HG02884 (cell line): Measurements from ENCODE around the gene IL12RB2.
A peak's percentile ranks its signal among the peaks of the same experiment; 100 is the strongest.
"Not testable (repeated sequence)": the region's sequence is repeated elsewhere in the genome, so short reads cannot be mapped to it uniquely, and the experiment has no call there.

Experiments
- ATAC-seq: cut with Tn5 transposase; IDR thresholded peaks from one replicate; pipeline ENCODE4 v1.9.1; 2021; ENCODE audit warnings: mild to moderate bottlenecking, moderate library complexity; ENCODE audit not compliant: unreplicated experiment

The IL12RB2 gene

DNA sequence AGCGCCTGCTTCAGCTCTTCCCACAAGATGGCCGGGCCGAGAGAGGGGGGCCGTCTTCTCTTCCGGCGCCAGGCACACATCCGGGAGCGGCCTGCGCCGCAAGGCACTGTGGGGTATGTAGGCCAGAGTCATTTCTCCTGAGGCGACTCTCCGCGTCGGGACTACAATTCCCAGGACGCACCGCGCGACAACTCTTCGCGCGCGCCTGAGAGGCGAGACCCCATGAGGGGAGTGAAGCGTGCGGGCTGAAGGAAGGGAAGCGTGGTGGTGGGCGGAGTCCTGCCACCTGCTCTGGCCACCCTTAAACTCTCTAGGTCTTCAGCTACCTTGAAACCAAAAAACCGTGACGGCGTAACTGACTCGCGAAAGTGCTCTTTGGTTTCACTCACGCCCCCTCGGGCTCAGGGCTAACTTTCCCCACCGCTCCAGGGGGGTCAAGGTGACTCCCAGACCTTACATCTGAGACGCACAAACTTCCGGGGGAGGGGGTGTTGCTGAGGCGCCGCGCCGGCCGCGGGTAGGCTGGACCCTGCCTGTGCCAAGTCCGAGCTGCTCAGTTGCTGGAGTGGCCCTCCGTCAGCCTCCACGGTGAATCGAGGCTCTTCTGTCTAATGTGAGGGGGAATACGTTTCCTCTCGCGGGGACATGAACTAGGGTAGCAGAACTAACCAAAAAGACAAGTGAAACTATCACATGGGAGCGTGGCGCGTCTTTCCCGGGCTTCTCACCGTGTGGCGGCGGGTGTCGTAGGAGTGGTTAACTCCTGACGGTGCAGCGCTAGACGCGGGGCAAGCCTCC is 122.9 kb downstream of the IL12RB2 start, which contains the start of gene SERBP1:
SERBP1 (minus strand) TSS at position 45 of the 798 bp plus-strand sequence. CDS start 102 bp downstream, outside the sequence.
- ATAC-seq, result peak; percentile 87

DNA sequence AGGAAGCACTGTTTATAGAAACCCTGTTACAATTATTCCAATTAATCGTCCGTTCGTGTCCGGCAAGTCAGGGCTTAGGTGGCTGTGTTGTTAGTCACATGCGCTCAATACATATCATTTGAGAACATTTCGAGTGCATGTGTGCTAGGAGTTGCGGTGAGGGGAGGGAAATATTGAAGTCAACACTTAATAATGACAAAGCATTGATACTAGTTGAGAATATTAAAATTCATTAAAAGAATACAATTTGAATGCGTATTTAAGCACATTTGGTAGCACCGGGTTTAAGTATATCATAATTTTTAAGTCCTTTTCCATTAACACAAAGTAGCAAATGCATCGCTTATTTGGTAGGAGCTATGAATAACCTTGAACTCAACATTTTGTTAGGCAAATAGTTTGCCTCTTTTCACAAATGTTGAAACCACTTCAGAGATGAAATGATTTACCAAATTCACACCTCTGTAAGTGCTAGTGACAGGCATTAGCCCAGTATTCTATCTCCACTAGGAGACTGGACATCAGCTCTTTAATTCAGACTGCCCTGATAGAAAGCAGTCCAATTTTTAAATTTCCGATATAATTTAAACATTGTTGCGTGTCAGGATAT is 123.6 kb downstream of the IL12RB2 start:
- no peak for ATAC-seq

DNA sequence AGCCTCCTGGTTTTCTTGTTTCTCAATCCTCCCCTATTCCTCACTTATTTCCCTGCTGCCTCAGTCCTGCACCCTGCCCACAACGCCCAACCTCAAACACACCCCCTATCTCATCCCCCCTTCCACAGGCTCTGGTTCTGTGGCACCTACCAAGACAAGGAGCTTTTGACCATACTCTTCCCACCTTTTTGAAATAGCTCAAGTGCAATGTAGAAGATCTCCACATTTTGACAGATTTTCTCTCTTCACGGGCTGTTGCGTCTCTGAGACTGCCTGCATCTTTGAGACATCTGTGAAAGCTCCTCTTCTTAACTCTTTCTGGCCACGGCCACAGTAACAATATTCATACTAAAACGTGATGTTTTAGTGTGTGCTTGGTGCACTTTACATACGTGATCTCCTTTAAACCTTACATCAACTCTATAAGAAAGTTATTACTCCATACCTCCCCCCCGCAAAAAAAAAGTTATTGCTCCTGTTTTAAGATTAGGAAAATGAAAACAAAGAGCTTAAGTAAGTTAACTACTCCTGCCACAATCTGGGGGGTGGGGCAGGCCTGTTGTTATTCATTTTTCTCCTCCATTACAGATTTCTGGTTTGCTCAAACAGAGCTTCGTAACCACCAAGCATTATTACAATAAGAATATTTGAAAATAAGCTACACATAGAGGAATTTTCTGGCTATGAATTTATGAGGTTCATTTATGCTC is 124.4 kb downstream of the IL12RB2 start:
- no peak for ATAC-seq

DNA sequence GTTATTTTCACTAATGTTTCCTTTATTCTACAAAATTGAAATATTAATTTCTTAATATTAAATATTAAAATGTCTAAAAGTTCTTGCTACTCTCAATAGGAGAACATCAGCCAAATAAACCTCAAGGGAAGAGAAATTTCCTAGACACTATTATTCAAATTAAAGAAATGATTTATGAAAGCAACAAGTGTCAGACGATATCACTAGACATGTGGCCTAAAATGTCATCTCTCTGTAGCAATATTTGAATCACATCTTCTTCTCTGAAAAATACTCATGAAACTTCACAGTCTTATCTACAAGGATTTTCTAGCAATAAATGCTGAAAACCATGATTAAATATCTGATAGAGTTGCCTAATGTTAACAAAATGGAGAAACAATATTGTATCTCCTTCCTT is 125.1 kb downstream of the IL12RB2 start:
- ATAC-seq, result no peak

DNA sequence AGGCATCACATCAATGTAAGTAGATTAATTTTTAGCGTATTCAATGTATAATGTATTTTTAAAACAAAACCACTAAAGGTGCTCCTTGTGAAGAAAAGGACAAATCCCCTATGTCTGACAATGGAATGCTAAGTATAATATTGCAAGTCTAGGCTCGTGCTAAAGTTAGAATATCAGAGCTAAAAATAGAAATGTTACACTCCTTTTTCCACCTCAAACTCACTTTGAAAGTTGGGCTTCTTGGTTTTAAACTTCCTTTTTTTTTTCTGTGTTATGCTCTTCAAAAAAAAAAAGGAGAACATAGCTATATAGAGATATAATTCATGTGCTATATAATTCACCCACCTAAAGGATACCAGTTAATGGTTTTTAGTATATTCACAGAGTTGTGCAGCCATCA is 126.2 kb downstream of the IL12RB2 start:
- ATAC-seq, result no peak

DNA sequence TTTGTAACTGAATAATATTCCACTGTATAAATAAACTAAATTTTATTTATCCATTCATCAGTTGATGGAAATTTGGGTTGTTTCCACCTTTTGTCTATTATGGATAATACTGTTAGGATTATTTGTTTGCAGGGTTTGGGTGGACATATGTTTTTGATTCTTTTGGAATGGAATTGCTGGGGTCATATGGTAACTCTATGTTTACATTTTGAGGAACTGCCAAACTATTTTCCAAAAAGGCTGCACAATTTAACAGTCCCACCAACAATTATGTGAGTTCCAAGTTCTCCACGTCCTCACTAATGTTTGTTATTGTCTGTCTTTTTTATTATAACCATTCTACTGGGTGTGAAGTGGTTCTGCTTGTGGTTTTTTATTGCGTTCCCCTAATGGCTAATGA is 126.8 kb downstream of the IL12RB2 start:
- ATAC-seq, result no peak

DNA sequence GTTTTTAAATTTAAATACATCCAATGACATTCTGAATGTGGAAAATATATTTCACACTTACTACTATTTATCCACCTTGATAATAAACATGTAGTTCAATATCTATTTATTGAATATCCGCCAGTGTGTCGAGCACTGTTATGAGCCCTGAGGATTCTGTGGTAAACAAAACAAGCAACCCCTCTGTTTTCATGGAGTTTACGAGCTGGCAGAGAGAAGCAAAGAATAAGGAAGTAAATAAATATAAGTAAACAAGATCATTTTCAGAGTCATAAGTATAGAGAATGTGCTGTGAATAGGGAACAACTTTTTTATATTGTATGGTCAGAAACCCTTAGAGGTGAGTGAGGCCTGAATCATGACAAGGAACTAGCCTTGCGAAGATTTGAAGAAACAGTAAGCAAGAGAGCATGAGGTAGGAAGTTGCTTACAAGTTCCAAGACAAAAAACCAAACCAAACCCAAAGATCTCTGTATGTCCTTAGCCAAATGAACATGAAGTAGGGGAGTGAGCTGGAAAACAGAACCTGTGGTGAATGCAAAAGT is 128.9 kb downstream of the IL12RB2 start:
- no peak for ATAC-seq

DNA sequence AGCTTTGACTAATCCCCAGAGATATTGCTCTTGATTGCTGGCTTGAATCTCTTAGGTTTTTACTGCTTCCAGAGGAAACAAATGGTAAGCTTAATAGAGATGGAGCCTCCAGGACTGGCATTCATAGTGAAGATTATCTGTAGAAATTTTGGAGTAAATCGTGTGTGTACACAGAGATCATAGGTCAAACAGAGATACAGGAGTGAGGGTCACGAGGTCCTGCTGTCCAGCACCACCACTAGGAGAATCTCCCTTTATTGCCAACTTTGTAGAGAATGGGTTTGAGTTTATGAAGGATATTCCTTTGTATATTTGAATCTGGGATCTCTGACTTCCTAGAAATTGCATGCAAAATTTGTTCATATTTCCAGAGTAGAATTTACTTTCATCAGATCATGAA is 130.3 kb downstream of the IL12RB2 start:
- ATAC-seq, result no peak

DNA sequence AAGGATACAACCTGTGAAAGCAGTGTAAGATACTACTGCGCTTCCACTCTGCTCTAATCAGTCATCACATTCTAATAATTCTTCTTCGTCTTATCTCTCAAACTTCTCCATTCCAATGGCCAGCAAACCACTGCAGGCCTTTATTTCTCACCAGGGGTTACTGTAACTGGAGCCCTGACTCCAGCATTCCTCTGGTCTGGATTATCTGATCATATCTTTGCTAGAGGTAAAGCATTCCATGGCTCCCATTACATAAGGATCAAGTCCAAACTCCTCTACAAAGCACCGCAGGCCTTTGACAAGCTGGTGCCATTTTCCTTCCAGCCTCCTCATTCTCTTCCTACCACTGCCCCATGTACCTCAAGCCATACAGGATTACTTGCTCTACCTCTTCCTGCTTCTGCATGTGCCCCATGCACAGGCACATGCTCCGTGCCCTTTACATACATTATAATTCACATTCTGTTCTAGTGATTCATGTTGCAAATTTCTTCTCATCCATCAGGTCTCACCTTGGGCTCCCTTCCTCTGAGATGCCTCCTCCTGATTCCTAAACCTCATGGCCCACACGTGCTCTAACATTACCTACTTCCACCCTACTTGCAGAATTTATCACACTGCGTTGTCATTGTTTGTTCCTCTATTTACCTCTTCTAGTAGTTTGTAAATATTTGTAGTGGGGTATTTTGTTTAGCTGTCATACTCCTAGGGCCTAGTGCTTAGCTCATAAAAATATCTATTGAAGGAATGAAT is 131.8 kb downstream of the IL12RB2 start:
- ATAC-seq, result no peak

DNA sequence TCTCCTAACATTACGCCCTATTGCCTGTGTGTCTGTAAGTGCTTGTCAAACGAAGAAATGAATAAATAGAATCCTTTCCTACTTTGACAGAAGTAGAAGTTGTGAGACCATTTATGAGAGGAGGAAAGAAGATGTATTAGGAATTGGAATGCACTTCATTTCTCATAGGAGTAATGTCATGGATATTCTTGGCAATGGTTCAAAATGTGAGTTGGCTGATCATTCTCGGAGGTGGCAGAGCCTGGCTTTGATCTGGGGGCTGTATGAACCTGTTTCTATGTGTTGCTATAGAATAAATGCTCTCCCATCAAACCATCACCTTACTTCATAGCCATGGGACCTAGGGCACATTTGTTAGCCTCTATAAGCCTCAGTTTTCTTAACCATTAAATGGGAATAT is 132.7 kb downstream of the IL12RB2 start:
- no peak for ATAC-seq

DNA sequence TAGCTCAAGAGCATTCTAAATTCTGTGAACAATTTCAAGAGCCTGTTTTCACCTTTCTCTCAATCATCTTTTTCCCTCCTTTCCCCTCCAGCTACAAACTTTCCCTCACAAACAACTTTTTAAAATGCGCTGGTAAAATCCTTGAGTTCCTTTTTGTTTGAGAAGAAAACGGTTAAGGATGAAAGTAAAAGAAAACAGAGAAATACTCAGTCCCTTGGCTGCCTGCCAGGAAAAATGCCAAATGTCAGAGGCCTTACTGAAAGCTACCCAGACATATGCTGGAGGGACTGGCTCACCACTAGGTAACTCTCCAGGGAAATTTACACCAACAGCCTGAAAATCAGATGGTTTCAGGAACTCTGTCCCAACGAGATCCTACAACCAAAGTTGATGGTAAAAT is 133.5 kb downstream of the IL12RB2 start:
- no peak for ATAC-seq

DNA sequence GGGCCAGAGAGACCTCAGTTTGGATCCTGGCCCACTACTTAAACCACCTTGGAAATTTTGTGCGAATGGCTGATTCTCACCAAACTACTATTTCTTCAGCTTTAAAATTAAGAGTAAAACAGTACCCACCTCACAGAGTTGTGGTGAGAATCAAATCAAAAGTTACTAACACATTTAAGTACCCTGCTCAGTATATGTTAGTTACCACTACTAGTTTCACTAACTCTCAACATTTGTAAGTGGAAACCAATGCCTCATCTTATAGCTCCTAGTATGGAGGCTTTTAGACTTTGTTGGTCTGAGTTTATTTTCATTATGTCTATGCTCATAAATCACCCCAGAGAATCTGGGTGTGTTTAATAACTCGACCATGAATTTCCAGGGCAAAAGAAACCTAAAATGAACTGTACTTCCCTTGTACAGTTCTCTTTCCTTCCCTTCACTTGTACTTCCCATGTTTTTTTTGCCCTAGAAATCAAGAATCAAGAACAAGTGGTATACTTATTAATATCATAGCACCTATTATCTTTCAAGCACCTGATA is 134.1 kb downstream of the IL12RB2 start:
- ATAC-seq, result peak; percentile 71

DNA sequence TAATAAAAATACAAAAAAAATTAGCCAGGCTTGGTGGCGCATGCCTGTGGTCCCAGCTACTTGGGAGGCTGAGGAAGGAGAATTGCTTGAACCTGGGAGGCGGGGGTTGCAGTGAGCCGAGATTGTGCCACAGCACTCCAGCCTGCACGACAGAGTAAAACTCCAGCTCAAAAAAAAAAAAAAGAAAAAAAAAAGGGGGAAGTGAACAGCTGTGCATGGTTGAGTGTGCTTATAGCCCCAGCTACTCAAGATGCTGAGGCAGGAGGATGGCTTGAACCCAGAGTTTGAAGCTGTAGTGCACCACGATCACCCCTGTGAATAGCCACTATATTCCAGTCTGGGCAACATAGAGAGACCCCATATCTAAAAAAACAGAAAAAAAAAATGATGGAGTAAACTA is 138.3 kb downstream of the IL12RB2 start:
- not testable (repeated sequence) for ATAC-seq
